GM12874 (cell line): ENCODE data around the gene PIK3R5.

Experiments used
- CTCF ChIP-seq: IDR thresholded peaks from 2 replicates; pipeline ENCODE4 v1.5.1; 2011; ENCODE audit warnings: low read depth, mild to moderate bottlenecking, control low read depth, low read length, moderate library complexity; ENCODE audit not compliant: insufficient read depth

Gene PIK3R5

GRCh38 chr17:8849311-8850041 is 116.0 kb downstream of the PIK3R5 start:
- no peak for TF ChIP-seq CTCF

- TF ChIP-seq CTCF = no peak
Observed at GRCh38 chr17:8847891-8848290, 117.6 kb downstream of the PIK3R5 start.

- TF ChIP-seq CTCF = no peak
Observed at GRCh38 chr17:8846768-8847211, 118.7 kb downstream of the PIK3R5 start.

- TF ChIP-seq CTCF = no peak
Observed at GRCh38 chr17:8844229-8845218, 121.0 kb downstream of the PIK3R5 start.

- TF ChIP-seq CTCF = no peak
Observed at GRCh38 chr17:8843344-8843743, 122.2 kb downstream of the PIK3R5 start.

GRCh38 chr17:8841844-8842243 is 123.7 kb downstream of the PIK3R5 start:
- no peak for TF ChIP-seq CTCF

- no peak for TF ChIP-seq CTCF
Observed at GRCh38 chr17:8839410-8839935, 126.0 kb downstream of the PIK3R5 start.
